ENCODE data around the gene A3GALT2. TPM values are rescaled to one million over a fixed set of nuclear protein-coding genes. Genes with fewer than 3 reads are reported as not detected.

A3GALT2 gene
- total RNA-seq, 1 donor from 2014 or later = not detected

GRCh38 chr1:33369081-33369480 is 48.2 kb upstream of the A3GALT2 start:
- H3K27me3 Mint-ChIP-seq (ENCODE audit: insufficient read depth, low read depth) = peaks cover 16% of the 10 kb centered on the region
- H3K27ac Mint-ChIP-seq = peak overlapping the region; percentile 17
- Histone ChIP-seq H3K27me3 (peaks cover 8% of the 10 kb centered on the region), H3K27ac (no peak overlapping the region), H3F3A (ENCODE audit: low read depth) (peaks cover 15% of the 10 kb centered on the region), H4K20me1 (ENCODE audit: low read depth) (no peaks in the 10 kb centered on the region), H2AFZ (replicated peaks) (no peak overlapping the region), H3K4me3 (no peak overlapping the region), H3K36me3 (no peaks in the 10 kb centered on the region), H3K9me3 (ENCODE audit: low read depth) (no peaks in the 10 kb centered on the region), H3K9ac (no peak overlapping the region), H3K79me2 (ENCODE audit: low read depth) (no peaks in the 10 kb centered on the region), H3K4me1 (peaks cover 32% of the 10 kb centered on the region), H3K4me2 (no peak overlapping the region)
- DNase-seq (ENCODE audit: low spot score) = no peak
- no peak overlapping the region for H3K4me3 Mint-ChIP-seq
- peaks cover 59% of the 10 kb centered on the region for H3K4me1 Mint-ChIP-seq
- peaks cover 20% of the 10 kb centered on the region for H3K36me3 Mint-ChIP-seq
- TF ChIP-seq EZH2 (IDR thresholded peaks at IDR 0.05) (no peak), CTCF (IDR thresholded peaks at IDR 0.05) (no peak), EZH2phosphoT487 (IDR thresholded peaks at IDR 0.05) (no peak)
- H3K9me3 Mint-ChIP-seq = no peaks in the 10 kb centered on the region

- Histone ChIP-seq H3K79me2 (ENCODE audit: low read depth) (no peaks in the 10 kb centered on the region), H4K20me1 (ENCODE audit: low read depth) (no peaks in the 10 kb centered on the region), H3K4me2 (no peak overlapping the region), H3K9ac (no peak overlapping the region), H2AFZ (replicated peaks) (no peak overlapping the region), H3K36me3 (no peaks in the 10 kb centered on the region), H3K4me1 (peaks cover 35% of the 10 kb centered on the region), H3K9me3 (ENCODE audit: low read depth) (no peaks in the 10 kb centered on the region), H3K4me3 (no peak overlapping the region), H3F3A (ENCODE audit: low read depth) (peaks cover 21% of the 10 kb centered on the region), H3K27ac (no peak overlapping the region), H3K27me3 (peaks cover 1% of the 10 kb centered on the region)
- TF ChIP-seq CTCF (IDR thresholded peaks at IDR 0.05) (no peak), EZH2phosphoT487 (IDR thresholded peaks at IDR 0.05) (no peak), EZH2 (IDR thresholded peaks at IDR 0.05) (no peak)
- H3K4me1 Mint-ChIP-seq = peaks cover 59% of the 10 kb centered on the region
- no peak overlapping the region for H3K4me3 Mint-ChIP-seq
- peaks cover 15% of the 10 kb centered on the region for H3K36me3 Mint-ChIP-seq
- H3K27me3 Mint-ChIP-seq (ENCODE audit: insufficient read depth, low read depth) = peaks cover 15% of the 10 kb centered on the region
- no peak for DNase-seq (ENCODE audit: low spot score)
- no peak overlapping the region for H3K27ac Mint-ChIP-seq
- no peaks in the 10 kb centered on the region for H3K9me3 Mint-ChIP-seq
Observed at GRCh38 chr1:33368431-33368830, 47.5 kb upstream of the A3GALT2 start.

GRCh38 chr1:33367485-33368405 is 46.8 kb upstream of the A3GALT2 start:
- no peaks in the 10 kb centered on the region for H3K36me3 ChIP-seq
- H3K79me2 ChIP-seq (ENCODE audit: low read depth) = no peaks in the 10 kb centered on the region
- peaks cover 13% of the 10 kb centered on the region for H3K36me3 Mint-ChIP-seq
- H3F3A ChIP-seq (ENCODE audit: low read depth) = peaks cover 28% of the 10 kb centered on the region
- H3K4me1 Mint-ChIP-seq = peaks cover 63% of the 10 kb centered on the region
- no peak overlapping the region for H3K9ac ChIP-seq
- H3K27me3 ChIP-seq = no peaks in the 10 kb centered on the region
- H2AFZ ChIP-seq (replicated peaks) = no peak overlapping the region
- H4K20me1 ChIP-seq (ENCODE audit: low read depth) = no peaks in the 10 kb centered on the region
- H3K27me3 Mint-ChIP-seq (ENCODE audit: insufficient read depth, low read depth) = peaks cover 15% of the 10 kb centered on the region
- no peak overlapping the region for H3K4me2 ChIP-seq
- no peaks in the 10 kb centered on the region for H3K9me3 Mint-ChIP-seq
- H3K4me3 ChIP-seq = no peak overlapping the region
- TF ChIP-seq CTCF (IDR thresholded peaks at IDR 0.05) = peak; percentile 99
- TF ChIP-seq EZH2phosphoT487 (IDR thresholded peaks at IDR 0.05) = no peak
- H3K27ac ChIP-seq = no peak overlapping the region
- no peaks in the 10 kb centered on the region for H3K9me3 ChIP-seq (ENCODE audit: low read depth)
- H3K4me1 ChIP-seq = peaks cover 41% of the 10 kb centered on the region
- peak; percentile 93 for DNase-seq (ENCODE audit: low spot score)
- H3K4me3 Mint-ChIP-seq = peak overlapping the region; percentile 57
- H3K27ac Mint-ChIP-seq = peak overlapping the region; percentile 55
